Hepatocyte (in vitro differentiated cells): ENCODE results near the gene PAX1. TPM values are rescaled to one million over a fixed set of nuclear protein-coding genes. Genes with fewer than 3 reads are reported as not detected.
A peak's percentile ranks its signal among the peaks of the same experiment; 100 is the strongest.

Experiments
- DNase-seq: peaks from one replicate; pipeline ENCODE4 v3.0.0-alpha.2; 2016; ENCODE audit warnings: low spot score
- H2AFZ ChIP-seq: fragments of 200-600 bp; sonication (generic); 2 replicates; pipeline ENCODE4 v1.6.0; 2016; ENCODE audit warnings: antibody characterized with exemption, mild to moderate bottlenecking
- H3K27ac ChIP-seq: fragments of 200-600 bp; sonication (generic); 2 replicates; pipeline ENCODE4 v1.5.1; 2016; ENCODE audit warnings: mild to moderate bottlenecking
- H3K27me3 ChIP-seq: fragments of 200-600 bp; sonication (generic); 2 replicates; pipeline ENCODE4 v1.6.1; 2016
- H3K36me3 ChIP-seq: fragments of 200-600 bp; sonication (generic); replicated peaks from 2 replicates; pipeline ENCODE4 v1.5.1; 2016; ENCODE audit warnings: low read depth; ENCODE audit not compliant: insufficient read depth
- H3K4me1 ChIP-seq: fragments of 200-600 bp; sonication (generic); 2 replicates; pipeline ENCODE4 v1.5.1; 2016; ENCODE audit warnings: mild to moderate bottlenecking, moderate library complexity; ENCODE audit not compliant: insufficient read depth
- H3K4me2 ChIP-seq: fragments of 200-600 bp; sonication (generic); 2 replicates; pipeline ENCODE4 v1.6.0; 2016
- H3K4me3 ChIP-seq: fragments of 200-600 bp; sonication (generic); 2 replicates; pipeline ENCODE4 v1.5.1; 2016; ENCODE audit warnings: mild to moderate bottlenecking
- H3K79me2 ChIP-seq: fragments of 200-600 bp; sonication (generic); 2 replicates; pipeline ENCODE4 v1.6.0; 2017; ENCODE audit warnings: mild to moderate bottlenecking
- H3K9me2 ChIP-seq: fragments of 200-600 bp; sonication (generic); replicated peaks from 2 replicates; pipeline ENCODE4 v1.6.0; 2017; ENCODE audit warnings: mild to moderate bottlenecking; ENCODE audit not compliant: insufficient read depth
- H3K9me3 ChIP-seq: fragments of 200-600 bp; sonication (generic); 2 replicates; pipeline ENCODE4 v1.5.1; 2016; ENCODE audit warnings: low read depth, mild to moderate bottlenecking
- H4K20me1 ChIP-seq: fragments of 200-600 bp; sonication (generic); 2 replicates; pipeline ENCODE4 v1.6.0; 2016; ENCODE audit warnings: mild to moderate bottlenecking; ENCODE audit not compliant: insufficient read depth, poor library complexity, severe bottlenecking
- EZH2 ChIP-seq: fragments of 200-600 bp; sonication (generic); IDR thresholded peaks from 2 replicates; pipeline ENCODE4 v1.6.1; 2016; ENCODE audit warnings: antibody characterized with exemption, mild to moderate bottlenecking, borderline replicate concordance
- EZH2phosphoT487 ChIP-seq: fragments of 200-600 bp; sonication (generic); IDR thresholded peaks from one replicate; pipeline ENCODE4 v1.6.1; 2018; ENCODE audit warnings: antibody characterized with exemption, mild to moderate bottlenecking, low read depth, moderate library complexity; ENCODE audit not compliant: unreplicated experiment, severe bottlenecking
- WGBS: methylation state at CpG from one replicate; pipeline ENCODE4 v1.1.6; 2016; ENCODE audit warnings: low lambda C conversion rate; ENCODE audit errors: missing lambda C conversion rate; 5-methylcytosine and 5-hydroxymethylcytosine counted together
- polyA plus RNA-seq: library from polyadenylated mRNA; unstranded; fragments of >200 nt; fragmentation: Nextera tagmentation; extraction: Ambion mirVana; gene quantifications from 2 replicates; pipeline ENCODE4 v1.2.1, GENCODE V29; 2016
- total RNA-seq: library from RNA; depleted of rRNA; stranded (reverse); fragments of >200 nt; gene quantifications from 2 replicates; pipeline ENCODE4 v1.2.3, GENCODE V29; 2014
- TF ChIP-seq, protein P1 (sequence below): fragments of 200-600 bp; sonication (generic); IDR thresholded peaks from 2 replicates; pipeline ENCODE4 v1.5.1; 2016; ENCODE audit warnings: antibody characterized with exemption, mild to moderate bottlenecking; ENCODE audit not compliant: poor library complexity

Gene PAX1
- total and polyA plus RNA-seq, 2 experiments from 2014 or later, result not detected

DNA sequence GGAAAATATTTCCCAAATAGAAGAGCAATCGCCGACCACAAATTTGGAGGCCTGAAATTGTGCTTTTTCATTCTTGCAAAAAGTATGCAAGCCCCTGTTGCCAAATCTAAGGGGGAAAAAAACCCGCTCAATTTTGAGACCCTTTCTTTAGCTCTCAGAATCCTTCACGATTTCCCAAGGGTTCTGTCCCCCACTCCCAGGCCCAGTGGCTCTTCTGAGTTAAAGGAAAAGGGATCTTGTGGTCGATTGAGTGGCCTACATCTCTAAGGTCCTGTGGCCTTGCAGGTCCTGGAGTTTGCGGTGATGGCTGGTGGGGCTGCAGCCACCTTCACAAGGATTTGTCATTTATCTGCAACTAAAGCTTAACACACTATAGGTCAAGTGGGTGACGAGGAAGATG lies 1.8 kb downstream of the PAX1 start:
- Histone ChIP-seq H3K36me3 (no peaks in the 10 kb centered on the region), H3K27ac (no peak overlapping the region), H3K9me2 (no peaks in the 10 kb centered on the region), H3K4me2 (no peak overlapping the region), H3K4me3 (no peak overlapping the region), H4K20me1 (no peaks in the 10 kb centered on the region), H3K27me3 (peaks cover 94% of the 10 kb centered on the region), H3K4me1 (peaks cover 9% of the 10 kb centered on the region), H2AFZ (no peak overlapping the region), H3K9me3 (no peaks in the 10 kb centered on the region), H3K79me2 (no peaks in the 10 kb centered on the region)
- no peak for TF ChIP-seq EZH2
- TF ChIP-seq, protein P1, sequence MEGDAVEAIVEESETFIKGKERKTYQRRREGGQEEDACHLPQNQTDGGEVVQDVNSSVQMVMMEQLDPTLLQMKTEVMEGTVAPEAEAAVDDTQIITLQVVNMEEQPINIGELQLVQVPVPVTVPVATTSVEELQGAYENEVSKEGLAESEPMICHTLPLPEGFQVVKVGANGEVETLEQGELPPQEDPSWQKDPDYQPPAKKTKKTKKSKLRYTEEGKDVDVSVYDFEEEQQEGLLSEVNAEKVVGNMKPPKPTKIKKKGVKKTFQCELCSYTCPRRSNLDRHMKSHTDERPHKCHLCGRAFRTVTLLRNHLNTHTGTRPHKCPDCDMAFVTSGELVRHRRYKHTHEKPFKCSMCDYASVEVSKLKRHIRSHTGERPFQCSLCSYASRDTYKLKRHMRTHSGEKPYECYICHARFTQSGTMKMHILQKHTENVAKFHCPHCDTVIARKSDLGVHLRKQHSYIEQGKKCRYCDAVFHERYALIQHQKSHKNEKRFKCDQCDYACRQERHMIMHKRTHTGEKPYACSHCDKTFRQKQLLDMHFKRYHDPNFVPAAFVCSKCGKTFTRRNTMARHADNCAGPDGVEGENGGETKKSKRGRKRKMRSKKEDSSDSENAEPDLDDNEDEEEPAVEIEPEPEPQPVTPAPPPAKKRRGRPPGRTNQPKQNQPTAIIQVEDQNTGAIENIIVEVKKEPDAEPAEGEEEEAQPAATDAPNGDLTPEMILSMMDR, result no peak
- no peak for TF ChIP-seq EZH2phosphoT487
- DNase-seq, result no peak
- WGBS, result 28% methylated on average over 7 of the region's 7 CpGs

DNA sequence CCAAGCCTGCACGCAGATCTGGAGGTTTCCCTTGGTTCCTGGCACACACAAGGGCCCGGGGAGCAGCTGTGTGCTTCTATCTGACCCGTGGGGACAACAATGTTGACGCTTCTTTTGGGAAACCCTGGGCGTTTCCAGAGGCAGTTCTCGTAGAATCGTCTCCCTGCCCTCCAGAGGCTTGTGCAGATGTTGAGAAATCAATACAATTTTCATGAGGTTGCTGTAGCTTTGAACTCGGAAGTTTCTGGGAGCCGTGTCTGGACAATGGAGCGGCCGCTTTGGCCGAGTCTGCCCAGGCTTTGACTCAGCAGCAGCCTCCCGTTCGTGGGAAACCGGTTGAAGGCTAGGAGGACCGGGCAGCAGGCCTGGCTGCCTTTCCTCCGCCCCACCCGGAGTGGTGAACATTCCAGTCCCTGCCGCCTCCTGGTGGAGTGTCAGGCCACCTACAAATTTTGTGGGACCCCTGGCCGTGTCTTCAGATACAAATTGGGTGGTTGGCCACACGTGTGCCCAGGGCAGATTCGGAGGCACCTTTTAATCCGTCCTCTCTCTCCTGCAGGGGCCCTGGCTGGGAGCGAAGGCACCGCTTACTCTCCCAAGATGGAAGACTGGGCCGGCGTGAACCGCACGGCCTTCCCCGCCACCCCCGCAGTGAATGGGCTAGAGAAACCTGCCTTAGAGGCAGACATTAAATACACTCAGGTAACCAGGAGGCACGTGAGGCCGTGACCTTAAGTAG lies 2.7 kb downstream of the PAX1 start:
- Histone ChIP-seq H3K4me2 (no peak overlapping the region), H3K4me1 (peaks cover 2% of the 10 kb centered on the region), H3K9me2 (no peaks in the 10 kb centered on the region), H4K20me1 (no peaks in the 10 kb centered on the region), H3K27ac (no peak overlapping the region), H3K36me3 (no peaks in the 10 kb centered on the region), H3K79me2 (no peaks in the 10 kb centered on the region), H3K4me3 (no peak overlapping the region), H3K9me3 (no peaks in the 10 kb centered on the region), H2AFZ (no peak overlapping the region), H3K27me3 (peaks cover 94% of the 10 kb centered on the region)
- TF ChIP-seq, protein P1, result no peak
- TF ChIP-seq EZH2phosphoT487, result peak; percentile 33
- TF ChIP-seq EZH2, result peak; percentile 62
- no peak for DNase-seq
- WGBS, result 7% methylated on average over 33 of the region's 33 CpGs

DNA sequence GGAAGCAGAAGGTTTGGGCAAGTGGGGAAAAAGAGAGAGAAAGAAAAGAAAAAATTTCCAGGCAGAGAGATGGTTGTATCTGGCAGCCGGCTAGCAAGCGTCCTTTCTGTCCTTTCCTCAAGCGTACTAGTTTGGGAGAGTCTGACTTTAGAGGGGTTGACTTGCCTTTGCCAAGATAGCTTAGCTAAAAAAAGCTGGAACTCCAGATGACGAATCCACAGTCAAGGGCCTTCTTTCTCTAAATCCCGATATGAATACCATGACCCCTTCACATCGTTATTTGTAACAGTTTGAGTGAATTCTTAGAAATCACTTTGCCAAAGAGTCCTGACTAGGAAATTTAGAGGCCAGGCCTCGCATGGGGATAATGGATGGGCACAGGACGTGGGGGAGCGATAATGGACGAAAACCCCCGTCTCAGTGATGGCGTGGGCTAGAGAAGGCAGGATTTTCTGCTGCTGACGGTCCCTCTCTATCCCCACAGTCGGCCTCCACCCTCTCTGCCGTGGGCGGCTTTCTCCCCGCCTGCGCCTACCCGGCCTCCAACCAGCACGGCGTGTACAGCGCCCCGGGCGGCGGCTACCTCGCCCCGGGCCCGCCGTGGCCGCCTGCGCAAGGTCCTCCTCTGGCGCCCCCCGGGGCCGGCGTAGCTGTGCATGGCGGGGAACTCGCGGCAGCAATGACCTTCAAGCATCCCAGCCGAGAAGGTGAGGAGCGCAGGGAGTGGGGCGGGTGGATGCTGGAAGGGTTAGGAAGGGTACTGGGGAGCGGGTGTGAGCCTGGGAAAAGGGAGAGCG lies 3.5 kb downstream of the PAX1 start:
- no peaks in the 10 kb centered on the region for H3K79me2 ChIP-seq
- no peaks in the 10 kb centered on the region for H3K9me3 ChIP-seq
- WGBS, result 6% methylated on average over 41 of the region's 43 CpGs
- no peak for DNase-seq
- H3K4me3 ChIP-seq, result no peak overlapping the region
- H3K4me1 ChIP-seq, result no peaks in the 10 kb centered on the region
- H3K4me2 ChIP-seq, result no peak overlapping the region
- no peaks in the 10 kb centered on the region for H3K9me2 ChIP-seq
- H3K36me3 ChIP-seq, result no peaks in the 10 kb centered on the region
- H3K27me3 ChIP-seq, result peaks cover 94% of the 10 kb centered on the region
- TF ChIP-seq EZH2 (no peak), EZH2phosphoT487 (peak; percentile 18)
- TF ChIP-seq, protein P1, result no peak
- no peak overlapping the region for H3K27ac ChIP-seq
- no peaks in the 10 kb centered on the region for H4K20me1 ChIP-seq
- no peak overlapping the region for H2AFZ ChIP-seq
